AG04450 (cell line): ENCODE measurements around the gene EIF4G2. TPM values are rescaled to one million over a fixed set of nuclear protein-coding genes. Genes with fewer than 3 reads are reported as not detected.
"Not testable (repeated sequence)": the region's sequence is repeated elsewhere in the genome, so short reads cannot be mapped to it uniquely, and the experiment has no call there.

Experiments
- CTCF ChIA-PET: fragments of 300-600, 350-600 bp; formaldehyde crosslinking; extraction: SDS; loops from one replicate; lab custom pipeline; 2022; ENCODE audit warnings: antibody characterized with exemption, inconsistent platforms; lab: Charles Lee
- POLR2A ChIA-PET: fragments of 350-600 bp; formaldehyde crosslinking; extraction: SDS; loops from one replicate; lab custom pipeline; 2021; ENCODE audit warnings: antibody characterized with exemption, inconsistent platforms; lab: Yijun Ruan, JAX
- DNase-seq: peaks from one replicate; pipeline ENCODE4 v3.0.0-alpha.2; 2011; ENCODE audit warnings: low read depth, low spot score
- H3K27ac ChIP-seq: one replicate; pipeline ENCODE4 v1.5.1; 2012; ENCODE audit warnings: low read depth, low read length, control low read depth
- H3K27me3 ChIP-seq: one replicate; pipeline ENCODE4 v1.6.0; 2012; ENCODE audit warnings: low read length; ENCODE audit not compliant: control insufficient read depth, insufficient read depth
- H3K4me3 ChIP-seq: 2 replicates; pipeline ENCODE4 v1.5.1; 2011; ENCODE audit warnings: mild to moderate bottlenecking, low read depth, low read length, control low read depth
- H3K9me3 ChIP-seq: 2 replicates; pipeline ENCODE4 v1.5.1; 2012; ENCODE audit warnings: low read length; ENCODE audit not compliant: control insufficient read depth, insufficient read depth
- CTCF ChIP-seq: IDR thresholded peaks from 2 replicates; pipeline ENCODE4 v1.5.1; 2011; ENCODE audit warnings: low read depth, low read length, control low read depth, inconsistent platforms
- polyA plus RNA-seq: library from polyadenylated mRNA; depleted of rRNA; stranded (reverse); fragments of >200 nt; gene quantifications from 2 replicates; pipeline ENCODE4 v1.2.3, GENCODE V29; 2011

The EIF4G2 gene
- polyA plus RNA-seq, 1 experiment: 1,432 TPM

DNA sequence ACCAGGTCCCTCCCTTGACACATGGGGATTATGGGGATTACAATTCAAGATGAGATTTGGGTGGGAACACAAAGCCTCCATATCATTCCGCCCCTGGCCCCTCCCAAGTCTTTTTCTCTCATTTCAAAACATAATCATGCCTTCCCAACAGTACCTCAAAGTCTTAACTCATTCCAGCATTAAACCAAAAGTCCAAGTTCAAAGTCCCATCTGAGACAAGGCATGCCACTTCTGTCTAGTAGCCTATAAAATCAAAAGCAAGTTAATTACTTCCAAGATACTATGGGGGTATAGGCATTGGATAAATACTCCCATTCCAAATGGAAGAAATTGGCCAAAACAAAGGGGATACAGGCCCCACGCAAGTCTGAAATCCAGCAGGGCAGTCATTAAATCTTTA is 19.7 kb upstream of the EIF4G2 start:
- H3K27ac ChIP-seq: no peak overlapping the region
- ChIA-PET POLR2A (interaction anchor here (3.9 kb wide), 1 partner anchor 19 kb away, joined by 14 read pairs; the partner anchor contains the start of gene EIF4G2), CTCF (no interaction called here)
- DNase-seq: no peak
- H3K27me3 ChIP-seq: no peaks in the 10 kb centered on the region
- TF ChIP-seq CTCF: no peak
- H3K9me3 ChIP-seq: 0 out of 2 replicates have a peak, but pooled peaks cover 2% of the 10 kb centered on the region
- no peak overlapping the region for H3K4me3 ChIP-seq

- DNase-seq: no peak
- H3K27ac ChIP-seq: no peak overlapping the region
- POLR2A ChIA-PET: no interaction called here
- 0 out of 2 replicates have a peak, but pooled peaks cover 2% of the 10 kb centered on the region for H3K9me3 ChIP-seq
- no peak overlapping the region for H3K4me3 ChIP-seq
- H3K27me3 ChIP-seq: no peaks in the 10 kb centered on the region
- CTCF ChIA-PET: no interaction called here
- TF ChIP-seq CTCF: no peak
Observed at GRCh38 chr11:10824888-10825287, 16.2 kb upstream of the EIF4G2 start.

DNA sequence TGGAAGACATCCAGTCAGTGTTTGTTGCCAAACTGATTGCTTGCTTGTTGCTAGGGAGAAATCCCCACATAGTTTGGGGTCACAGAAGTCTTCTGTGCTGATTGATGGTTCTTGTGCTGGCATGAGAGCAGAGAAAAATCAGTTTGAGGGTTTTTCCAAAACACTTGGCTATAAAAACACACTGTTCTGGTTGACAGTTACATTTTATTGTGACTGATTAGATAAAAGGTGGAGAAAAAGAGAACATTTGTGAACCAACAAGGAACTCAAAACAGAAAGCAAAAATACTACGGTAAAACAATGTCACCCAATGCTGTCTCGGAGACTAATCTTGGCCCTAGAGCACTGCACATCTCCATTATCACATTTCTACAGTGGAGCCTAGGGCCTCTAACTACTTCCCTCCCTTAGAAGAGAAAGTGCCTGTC is 14.4 kb upstream of the EIF4G2 start:
- ChIA-PET POLR2A (interaction anchor here (1.0 to 1.3 kb wide), 2 partner anchors 14 to 35 kb away, joined by 3 to 4 read pairs; partner anchors contain the start of genes EIF4G2 and ZBED5), CTCF (no interaction called here)
- Histone ChIP-seq H3K27ac (no peak overlapping the region), H3K9me3 (no peaks in the 10 kb centered on the region), H3K4me3 (no peak overlapping the region), H3K27me3 (no peaks in the 10 kb centered on the region)
- no peak for TF ChIP-seq CTCF
- no peak for DNase-seq

GRCh38 chr11:10822491-10822890 is 13.8 kb upstream of the EIF4G2 start:
- H3K27me3 ChIP-seq, POLR2A ChIA-PET, H3K27ac ChIP-seq, DNase-seq, H3K4me3 ChIP-seq, H3K9me3 ChIP-seq, CTCF ChIA-PET: not testable (repeated sequence)

DNA sequence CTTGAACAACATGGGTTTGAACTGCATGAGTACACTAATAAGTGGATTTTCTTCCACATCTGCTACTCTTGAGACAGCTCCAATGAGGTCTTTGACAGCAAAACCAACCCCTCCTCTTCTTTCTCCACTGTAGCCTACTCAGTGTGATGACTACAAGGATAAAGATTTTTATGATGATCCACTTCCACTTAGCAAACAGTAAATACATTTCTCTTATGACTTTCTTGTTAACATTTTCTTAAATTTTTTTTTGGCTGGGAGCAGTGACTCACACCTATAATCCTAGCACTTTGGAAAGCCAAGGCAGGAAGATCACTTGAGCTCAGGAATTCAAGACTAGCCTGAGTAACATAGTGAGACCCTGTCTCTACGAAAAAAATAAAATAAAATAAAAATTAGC is 9.9 kb upstream of the EIF4G2 start:
- peak; percentile 70 for DNase-seq
- no peak overlapping the region for H3K4me3 ChIP-seq
- ChIA-PET CTCF (interaction anchor here (1.8 kb wide), 1 partner anchor 9 kb away, joined by 10 read pairs; the partner anchor contains the start of gene EIF4G2), POLR2A (interaction anchor here (0.5 to 3.4 kb wide), 3 partner anchors 9 to 1350 kb away, joined by 3 to 40 read pairs (median 10); partner anchors contain the start of genes EIF4G2 and ZBED5)
- TF ChIP-seq CTCF: no peak
- no peaks in the 10 kb centered on the region for H3K27me3 ChIP-seq
- peak overlapping the region; percentile 71 for H3K27ac ChIP-seq
- no peaks in the 10 kb centered on the region for H3K9me3 ChIP-seq
